Right ventricle myocardium inferior (tissue), 1 donor: ENCODE results near the gene NGEF. TPM values are rescaled to one million over a fixed set of nuclear protein-coding genes. Genes with fewer than 3 reads are reported as not detected.

Source experiments
- ATAC-seq: fragments of 200-7000 bp; cut with Tn5 transposase; one replicate; pipeline ENCODE4 v1.9.1; 2020; ENCODE audit warnings: mild to moderate bottlenecking, moderate library complexity
- DNase-seq: peaks from one replicate; pipeline ENCODE4 v3.0.0; 2021; ENCODE audit errors: missing footprints
- intact Hi-C: fragments of 100-400 bp; cut with DNase I; formaldehyde crosslinking; loops from one replicate; pipeline ENCODE4 v1.11.0; 2022
- total RNA-seq: library from RNA; stranded (reverse); fragmentation: NEBNext Ultra II Directional; extraction: Animal tissue kit (Norgen Biotek cat#: 25700); gene quantifications from one replicate; pipeline ENCODE4 v1.2.1, GENCODE V29; 2021
- donor health status: DM: no; HTN: yes; CAD: no; lungs with severe emphysema.

The NGEF gene
- total RNA-seq, 1 donor from 2014 or later: 0.51 TPM

DNA sequence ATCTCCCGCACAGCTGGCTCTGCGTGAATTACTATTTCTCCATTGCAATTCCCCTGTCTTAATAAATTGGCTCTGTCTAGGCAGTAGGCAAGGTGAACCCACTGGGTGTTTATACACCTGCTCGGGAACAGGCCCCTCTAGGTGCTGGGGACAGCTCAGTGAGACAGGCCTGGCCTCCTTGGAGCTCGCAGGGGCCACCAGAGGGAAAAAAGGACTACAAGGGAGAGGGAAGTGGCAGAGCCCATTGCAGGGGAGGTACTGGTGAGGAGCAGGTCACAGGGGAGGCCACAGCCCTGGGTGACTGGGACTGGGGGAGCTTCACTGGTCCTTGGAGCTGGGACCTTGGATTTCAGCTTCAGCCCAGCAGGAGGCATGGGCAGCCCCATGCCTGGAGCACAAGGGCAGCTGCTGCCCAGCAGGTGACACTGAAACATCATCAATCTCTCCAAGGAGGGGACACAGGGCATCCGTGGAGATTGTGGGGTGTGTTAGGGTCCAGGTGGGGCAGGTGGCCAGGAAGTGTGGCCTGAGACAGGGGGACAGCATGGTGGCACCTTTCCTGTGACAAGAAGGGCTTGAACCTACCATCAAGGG lies 31.2 kb downstream of the NGEF start:
- intact Hi-C loops: no loop called here
- DNase-seq: no peak
- ATAC-seq: no peak

- DNase-seq (no peak), ATAC-seq (no peak)
- intact Hi-C loops: no loop called here
These were observed 31.7 kb downstream of the NGEF start for GRCh38 chr2:232981356-232981755.

GRCh38 chr2:232980683-232981082 lies 32.4 kb downstream of the NGEF start:
- intact Hi-C loops: no loop called here
- ATAC-seq (no peak), DNase-seq (no peak)

DNA sequence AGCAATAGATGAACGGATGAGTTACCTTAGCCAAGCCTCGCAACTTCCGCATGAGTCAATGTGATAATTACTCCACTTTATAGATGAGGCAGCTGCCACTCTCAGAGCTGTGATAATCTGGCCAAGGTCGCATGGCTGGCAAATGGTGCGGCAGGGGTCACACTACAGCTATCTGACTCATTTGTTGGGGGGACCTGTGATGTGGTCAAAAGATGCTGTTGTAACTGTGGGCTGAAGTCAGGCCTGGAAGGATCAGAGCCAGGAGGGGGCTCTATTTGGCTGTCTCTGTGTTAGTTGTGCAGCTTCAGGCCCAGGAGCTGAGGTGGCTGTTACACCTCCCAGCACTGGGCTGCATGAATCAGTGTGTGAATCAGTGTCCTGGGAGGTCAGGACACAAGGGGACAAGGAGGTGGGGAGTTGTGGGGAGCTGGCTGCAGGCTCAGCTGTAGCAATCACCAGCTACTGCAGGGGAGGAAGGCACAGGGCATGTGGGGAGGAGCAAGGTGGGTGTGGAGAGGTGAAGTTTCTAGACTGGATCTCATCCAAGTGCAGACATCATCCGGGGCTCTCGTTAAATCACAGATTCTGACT lies 33.1 kb downstream of the NGEF start:
- intact Hi-C loops: no loop called here
- DNase-seq (no peak), ATAC-seq (no peak)

- ATAC-seq (no peak), DNase-seq (no peak)
- intact Hi-C loops: no loop called here
These were observed 35.6 kb downstream of the NGEF start for GRCh38 chr2:232977438-232977971.

GRCh38 chr2:232976666-232977437 lies 36.2 kb downstream of the NGEF start:
- ATAC-seq: no peak
- intact Hi-C loops: no loop called here
- DNase-seq: no peak

GRCh38 chr2:232976176-232976575 lies 36.9 kb downstream of the NGEF start:
- ATAC-seq (no peak), DNase-seq (no peak)
- intact Hi-C loops: no loop called here

GRCh38 chr2:232974396-232974795 lies 38.7 kb downstream of the NGEF start:
- DNase-seq (no peak), ATAC-seq (no peak)
- intact Hi-C loops: no loop called here

DNA sequence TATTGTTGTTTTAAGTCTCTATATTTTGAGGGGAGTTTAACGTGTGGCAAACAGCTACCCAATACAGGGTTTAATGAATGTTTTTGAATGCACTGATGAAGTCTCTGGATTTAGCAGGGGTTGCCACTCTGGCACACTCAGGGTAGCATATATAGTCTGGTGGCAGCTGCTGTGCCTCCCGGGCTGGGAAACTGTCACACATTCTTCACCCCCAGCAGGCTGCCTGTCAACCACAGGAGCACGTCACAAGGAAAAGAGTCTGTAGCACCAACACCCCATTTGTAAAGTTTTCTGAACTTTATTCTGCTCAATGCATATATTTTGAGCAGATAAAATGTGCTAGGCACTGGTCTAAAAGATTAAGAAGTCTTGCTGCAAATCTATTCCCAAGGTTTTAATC lies 39.3 kb downstream of the NGEF start:
- no peak for ATAC-seq
- no peak for DNase-seq
- intact Hi-C loops: no loop called here

DNA sequence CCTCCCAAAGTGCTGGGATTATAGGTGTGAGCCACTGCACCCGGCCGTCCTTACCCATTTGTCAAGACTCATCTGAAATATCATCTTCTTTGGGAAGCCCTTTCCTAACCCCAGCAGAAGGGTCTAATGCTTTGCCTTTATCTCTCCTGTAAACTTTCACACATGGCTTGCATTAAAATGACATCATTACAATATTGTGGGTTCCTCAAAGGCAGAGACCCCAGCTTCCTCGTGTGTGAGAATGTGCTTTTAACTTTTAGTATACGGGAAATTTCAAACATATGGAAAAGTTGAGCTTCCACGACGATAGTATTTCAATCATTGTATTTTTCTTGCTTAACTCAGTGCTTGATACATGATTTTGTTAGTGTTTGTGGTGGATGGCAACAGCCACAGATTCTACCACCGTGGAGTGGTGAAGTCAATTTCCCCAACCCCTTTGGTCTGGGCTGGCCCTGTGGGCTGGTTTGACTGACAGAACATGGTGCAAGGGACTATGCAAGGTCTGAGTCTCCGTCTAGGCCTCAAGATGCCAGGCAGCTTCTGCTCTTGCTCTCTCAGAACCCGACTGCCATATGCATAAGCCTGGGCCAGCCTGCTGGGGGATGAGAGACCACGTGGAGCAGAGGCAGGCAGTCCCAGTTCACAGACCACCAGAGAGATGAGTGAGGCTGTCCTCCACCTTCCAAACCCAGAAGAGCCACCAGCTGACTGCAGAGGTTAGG lies 39.9 kb downstream of the NGEF start:
- no peak for DNase-seq
- no peak for ATAC-seq
- intact Hi-C loops: no loop called here

DNA sequence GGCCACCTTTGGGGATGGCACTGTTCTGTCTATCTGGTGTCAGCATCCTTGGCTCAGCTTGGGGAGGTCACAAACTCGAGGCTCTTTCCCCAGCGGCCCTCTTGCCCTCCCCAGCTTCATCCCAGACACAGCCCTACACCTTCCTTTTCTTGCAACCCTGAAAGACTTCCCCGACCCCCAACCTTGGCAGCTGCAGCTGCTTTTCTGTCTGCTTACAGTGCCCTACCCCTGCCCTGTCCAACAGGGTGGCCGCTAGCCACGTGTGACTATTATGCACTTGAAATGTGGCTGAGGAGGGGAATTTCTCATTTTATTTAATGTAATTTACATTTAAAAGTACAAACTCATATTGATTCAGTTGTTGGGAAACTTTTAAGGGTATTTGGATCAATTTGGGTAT lies 41.3 kb downstream of the NGEF start:
- DNase-seq (no peak), ATAC-seq (no peak)
- intact Hi-C loops: no loop called here

- ATAC-seq: no peak
- no peak for DNase-seq
- intact Hi-C loops: no loop called here
These were observed 43.0 kb downstream of the NGEF start for GRCh38 chr2:232970051-232970450.

DNA sequence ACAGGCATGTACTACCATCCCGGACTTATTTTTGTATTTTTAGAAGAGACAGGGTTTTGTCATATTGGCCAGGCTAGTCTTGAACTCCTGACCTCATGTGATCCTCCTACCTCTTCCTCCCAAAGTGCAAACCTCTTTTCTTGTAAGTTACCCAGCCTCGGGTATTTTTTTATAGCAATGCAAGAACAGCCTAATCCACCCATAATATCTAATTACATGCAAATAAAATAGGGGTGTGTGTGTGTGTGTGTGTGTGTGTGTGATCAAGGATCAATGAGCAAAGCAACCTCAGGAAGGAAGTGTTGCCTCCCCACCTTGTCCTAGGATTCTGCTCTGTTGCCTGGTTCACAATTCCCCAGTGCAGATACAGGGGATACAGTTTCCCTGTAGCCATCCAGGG lies 45.6 kb downstream of the NGEF start:
- intact Hi-C loops: no loop called here
- ATAC-seq (no peak), DNase-seq (no peak)

GRCh38 chr2:232966122-232966521 lies 46.9 kb downstream of the NGEF start:
- intact Hi-C loops: no loop called here
- no peak for ATAC-seq
- DNase-seq: no peak

- DNase-seq (no peak), ATAC-seq (no peak)
- intact Hi-C loops: no loop called here
These were observed 49.1 kb downstream of the NGEF start for GRCh38 chr2:232963913-232964312.

- no peak for DNase-seq
- intact Hi-C loops: no loop called here
- no peak for ATAC-seq
These were observed 52.2 kb downstream of the NGEF start for GRCh38 chr2:232960862-232961261.

DNA sequence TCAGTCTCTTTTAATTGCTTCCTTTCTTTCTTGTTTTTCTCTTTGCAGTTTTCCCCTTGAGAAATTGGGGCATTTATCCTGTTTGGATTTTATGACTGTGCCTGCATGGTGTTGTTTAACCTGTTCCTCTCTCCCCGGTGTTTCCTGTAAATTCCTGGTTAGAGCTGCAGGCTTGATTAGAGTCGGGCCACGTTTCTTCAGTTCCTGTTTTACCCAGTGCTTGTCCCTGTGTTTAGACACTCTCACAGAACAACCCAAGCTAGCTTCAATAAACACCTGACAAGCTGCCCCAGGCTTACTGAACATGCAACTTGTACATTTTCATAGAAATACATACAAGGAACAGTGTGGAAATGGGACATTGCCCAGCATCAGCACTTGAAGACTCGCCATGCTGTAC lies 53.9 kb downstream of the NGEF start:
- ATAC-seq: no peak
- DNase-seq: no peak
- intact Hi-C loops: no loop called here

DNA sequence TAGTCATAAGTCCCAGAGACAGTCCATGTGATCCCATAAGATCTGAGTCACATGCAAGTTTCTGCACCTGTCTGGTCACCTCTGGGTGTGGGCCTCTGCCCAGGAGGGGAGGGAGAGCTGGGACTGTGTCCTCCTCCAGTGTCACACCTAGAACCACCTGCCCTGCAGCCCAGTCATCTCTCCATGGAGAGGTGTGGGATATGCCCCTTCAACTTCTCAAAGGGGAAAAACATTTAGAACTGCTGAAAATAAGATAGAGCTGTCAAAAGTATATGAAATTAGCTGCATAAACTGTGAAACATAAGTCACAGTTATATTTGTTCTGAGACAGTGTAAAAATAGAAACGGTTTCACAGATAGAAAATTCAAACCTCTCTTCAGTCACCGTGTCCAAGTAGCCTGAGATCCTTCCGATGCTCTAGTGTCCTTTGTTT lies 55.4 kb downstream of the NGEF start:
- intact Hi-C loops: no loop called here
- ATAC-seq: no peak

GRCh38 chr2:232955856-232956255 lies 57.2 kb downstream of the NGEF start:
- ATAC-seq (no peak), DNase-seq (no peak)
- intact Hi-C loops: no loop called here

More for the DNA sequence above, 55.4 kb downstream of the NGEF start:
- DNase-seq: no peak
